ENCODE results near the gene FETUB.

The FETUB gene

GRCh38 chr3:186596568-186597287 is 43.5 kb upstream of the FETUB start:
- Histone ChIP-seq H3K27ac (no peak overlapping the region), H3K9me3 (ENCODE audit: severe bottlenecking) (no peaks in the 10 kb centered on the region), H3K4me3 (ENCODE audit: low read depth, low read length) (no peak overlapping the region), H3K27me3 (ENCODE audit: insufficient read depth, low read depth, severe bottlenecking) (no peaks in the 10 kb centered on the region), H3K36me3 (no peaks in the 10 kb centered on the region)
- no peak for DNase-seq
- no peak for TF ChIP-seq CTCF (IDR thresholded peaks at IDR 0.05; ENCODE audit: low read depth, low read length)

GRCh38 chr3:186598108-186598784 is 42.0 kb upstream of the FETUB start:
- no peaks in the 10 kb centered on the region for H3K27me3 ChIP-seq (ENCODE audit: insufficient read depth, low read depth, severe bottlenecking)
- no peak overlapping the region for H3K4me3 ChIP-seq (ENCODE audit: low read depth, low read length)
- TF ChIP-seq CTCF (IDR thresholded peaks at IDR 0.05; ENCODE audit: low read depth, low read length) = no peak
- no peak for DNase-seq
- H3K36me3 ChIP-seq = no peaks in the 10 kb centered on the region
- no peaks in the 10 kb centered on the region for H3K9me3 ChIP-seq (ENCODE audit: severe bottlenecking)
- H3K27ac ChIP-seq = no peak overlapping the region

GRCh38 chr3:186598794-186599141 is 41.4 kb upstream of the FETUB start:
- H3K9me3 ChIP-seq (ENCODE audit: severe bottlenecking) = no peaks in the 10 kb centered on the region
- no peaks in the 10 kb centered on the region for H3K27me3 ChIP-seq (ENCODE audit: insufficient read depth, low read depth, severe bottlenecking)
- no peak for DNase-seq
- TF ChIP-seq CTCF (IDR thresholded peaks at IDR 0.05; ENCODE audit: low read depth, low read length) = no peak
- no peak overlapping the region for H3K27ac ChIP-seq
- no peaks in the 10 kb centered on the region for H3K36me3 ChIP-seq
- H3K4me3 ChIP-seq (ENCODE audit: low read depth, low read length) = no peak overlapping the region

- Histone ChIP-seq H3K36me3 (no peaks in the 10 kb centered on the region), H3K27me3 (ENCODE audit: insufficient read depth, low read depth, severe bottlenecking) (no peaks in the 10 kb centered on the region), H3K27ac (no peak overlapping the region), H3K9me3 (ENCODE audit: severe bottlenecking) (no peaks in the 10 kb centered on the region), H3K4me3 (ENCODE audit: low read depth, low read length) (no peak overlapping the region)
- no peak for DNase-seq
- TF ChIP-seq CTCF (IDR thresholded peaks at IDR 0.05; ENCODE audit: low read depth, low read length) = no peak
Observed at GRCh38 chr3:186599142-186599784, 40.9 kb upstream of the FETUB start.

GRCh38 chr3:186599785-186600166 is 40.4 kb upstream of the FETUB start:
- Histone ChIP-seq H3K9me3 (ENCODE audit: severe bottlenecking) (no peaks in the 10 kb centered on the region), H3K27me3 (ENCODE audit: insufficient read depth, low read depth, severe bottlenecking) (no peaks in the 10 kb centered on the region), H3K27ac (no peak overlapping the region), H3K4me3 (ENCODE audit: low read depth, low read length) (no peak overlapping the region), H3K36me3 (no peaks in the 10 kb centered on the region)
- TF ChIP-seq CTCF (IDR thresholded peaks at IDR 0.05; ENCODE audit: low read depth, low read length) = no peak
- no peak for DNase-seq

Data from WERI-Rb-1 (cell line).